NCI-H2171 (cell line): ENCODE data around the gene ACAT2.
"Not testable (repeated sequence)": the region's sequence is repeated elsewhere in the genome, so short reads cannot be mapped to it uniquely, and the experiment has no call there.

Source experiments
- DNase-seq: peaks from one replicate; lab custom pipeline; 2025; lab: John Stamatoyannopoulos, UW

ACAT2 gene

GRCh38 chr6:159761873-159762680 lies at the start of gene ACAT2:
Gene ACAT2, plus strand, starts transcription at chr6:159762045. Its CDS starts 43 bp downstream, at chr6:159762088.
- peak; percentile 91 for DNase-seq

- not testable (repeated sequence) for DNase-seq
Observed at GRCh38 chr6:159712389-159712788, 49.5 kb upstream of the ACAT2 start.

GRCh38 chr6:159713984-159714383 lies 47.9 kb upstream of the ACAT2 start:
- no peak for DNase-seq

- DNase-seq = no peak
Observed at GRCh38 chr6:159714404-159714803, 47.4 kb upstream of the ACAT2 start.

- DNase-seq = no peak
Observed at GRCh38 chr6:159715166-159715565, 46.7 kb upstream of the ACAT2 start.

GRCh38 chr6:159715605-159716004 lies 46.2 kb upstream of the ACAT2 start:
- no peak for DNase-seq

- DNase-seq = no peak
Observed at GRCh38 chr6:159716247-159717096, 45.4 kb upstream of the ACAT2 start.

- no peak for DNase-seq
Observed at GRCh38 chr6:159718634-159719033, 43.2 kb upstream of the ACAT2 start.

- no peak for DNase-seq
Observed at GRCh38 chr6:159719287-159719686, 42.6 kb upstream of the ACAT2 start.

GRCh38 chr6:159720708-159721107 lies 41.1 kb upstream of the ACAT2 start:
- DNase-seq = peak; percentile 59

- DNase-seq = not testable (repeated sequence)
Observed at GRCh38 chr6:159721981-159722380, 39.9 kb upstream of the ACAT2 start.

GRCh38 chr6:159722655-159723054 lies 39.2 kb upstream of the ACAT2 start:
- no peak for DNase-seq

- DNase-seq = no peak
Observed at GRCh38 chr6:159723259-159723658, 38.6 kb upstream of the ACAT2 start.

GRCh38 chr6:159724778-159725177 lies 37.1 kb upstream of the ACAT2 start:
- no peak for DNase-seq

- DNase-seq = not testable (repeated sequence)
Observed at GRCh38 chr6:159725208-159725607, 36.6 kb upstream of the ACAT2 start.

GRCh38 chr6:159726255-159726917 lies 35.5 kb upstream of the ACAT2 start:
- DNase-seq = peak; percentile 70

- peak; percentile 93 for DNase-seq
Observed at GRCh38 chr6:159726918-159727716, 34.7 kb upstream of the ACAT2 start, which contains the start of gene WTAP. Gene WTAP, plus strand, starts transcription at chr6:159727506. Its CDS starts 8,760 bp downstream, at chr6:159736266.

GRCh38 chr6:159727717-159728445 lies 34.0 kb upstream of the ACAT2 start:
- peak; percentile 28 for DNase-seq

GRCh38 chr6:159728531-159728964 lies 33.3 kb upstream of the ACAT2 start:
- no peak for DNase-seq

GRCh38 chr6:159729598-159730331 lies 32.1 kb upstream of the ACAT2 start:
- no peak for DNase-seq
